ENCODE results near the gene EGR2. TPM values are rescaled to one million over a fixed set of nuclear protein-coding genes. Genes with fewer than 3 reads are reported as not detected.

The EGR2 gene
- total RNA-seq, 4 donors from 2014 or later: 19.4 to 35.4 (median 27.7) TPM

DNA sequence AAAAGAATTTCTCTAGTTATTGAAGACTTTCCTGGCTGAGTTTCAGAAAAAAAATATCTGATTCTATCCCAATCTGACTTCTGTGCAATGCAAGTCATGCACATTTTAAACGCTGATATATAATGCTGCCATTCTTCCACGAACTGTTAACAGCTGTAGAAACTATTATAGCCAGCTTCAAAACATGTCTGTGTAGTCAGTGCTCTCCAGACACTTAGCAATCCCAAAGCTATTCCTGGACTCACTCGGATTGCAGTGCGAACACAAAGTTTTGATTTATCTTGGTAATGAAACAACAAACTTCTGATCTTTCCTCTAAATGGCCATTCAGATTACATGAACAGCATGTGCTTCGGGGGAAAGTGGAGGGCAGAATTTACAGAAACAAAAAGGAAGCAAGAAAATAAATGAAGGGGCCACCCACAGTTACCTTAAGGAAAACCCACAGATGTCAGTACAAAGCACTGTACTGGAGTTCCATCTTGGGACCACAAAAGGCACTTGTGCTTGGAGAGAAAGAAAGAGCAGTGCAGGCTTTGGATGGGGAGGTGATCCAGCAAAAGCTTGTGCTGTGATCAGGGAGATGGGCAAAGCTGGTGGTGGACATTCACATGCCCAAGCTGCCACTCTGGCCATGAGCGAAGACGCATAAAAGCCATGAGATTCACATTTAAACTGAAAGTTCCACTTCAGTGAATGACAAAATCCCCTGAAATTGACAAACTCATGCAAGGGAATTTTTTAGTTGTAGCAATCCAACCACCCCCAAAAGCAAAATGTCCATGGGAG, 43.8 kb downstream of the EGR2 start:
- H3K4me1 ChIP-seq: peaks cover 0 to 39% (median 0%) of the 10 kb centered on the region in 4 donors

DNA sequence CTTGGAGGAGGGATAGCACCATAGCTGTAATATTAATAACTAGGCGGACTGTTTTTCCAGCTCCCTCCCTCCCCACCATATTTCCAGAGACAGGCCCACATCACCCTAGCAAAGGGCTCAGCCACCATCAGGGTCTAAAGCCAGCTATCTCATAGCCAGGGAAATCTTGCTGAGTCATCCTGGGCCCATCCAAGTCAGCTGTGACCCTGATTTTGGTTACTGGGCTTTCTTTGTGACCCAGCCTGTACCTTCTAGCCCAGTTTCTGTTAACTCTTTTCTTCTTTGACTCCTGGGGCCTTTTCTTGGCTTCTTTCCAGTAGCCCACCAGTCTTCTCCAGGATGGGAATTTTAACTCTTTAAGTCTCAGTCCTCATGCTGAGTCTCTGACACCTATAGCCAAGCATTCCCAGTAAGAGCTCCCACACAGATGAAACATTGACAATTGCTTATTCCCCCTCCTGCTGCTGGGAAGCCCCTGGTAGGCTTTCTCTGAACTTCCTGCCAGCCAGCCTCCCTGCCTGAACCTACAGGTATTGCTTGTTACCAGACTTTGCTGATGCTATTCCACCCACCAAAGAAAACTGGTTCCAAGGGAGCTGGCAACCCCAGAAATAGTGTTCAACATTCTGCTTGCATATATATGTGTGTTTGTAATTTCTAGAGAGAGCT, 46.5 kb downstream of the EGR2 start:
- WGBS, 2 donors: 81% methylated on average over 1 of the region's 1 CpG
- H3K27me3 ChIP-seq: no peaks in the 10 kb centered on the region
- no peak for TF ChIP-seq EP300 (IDR thresholded peaks at IDR 0.05)
- no peak for TF ChIP-seq POLR2A (IDR thresholded peaks at IDR 0.05)
- TF ChIP-seq, protein P1, sequence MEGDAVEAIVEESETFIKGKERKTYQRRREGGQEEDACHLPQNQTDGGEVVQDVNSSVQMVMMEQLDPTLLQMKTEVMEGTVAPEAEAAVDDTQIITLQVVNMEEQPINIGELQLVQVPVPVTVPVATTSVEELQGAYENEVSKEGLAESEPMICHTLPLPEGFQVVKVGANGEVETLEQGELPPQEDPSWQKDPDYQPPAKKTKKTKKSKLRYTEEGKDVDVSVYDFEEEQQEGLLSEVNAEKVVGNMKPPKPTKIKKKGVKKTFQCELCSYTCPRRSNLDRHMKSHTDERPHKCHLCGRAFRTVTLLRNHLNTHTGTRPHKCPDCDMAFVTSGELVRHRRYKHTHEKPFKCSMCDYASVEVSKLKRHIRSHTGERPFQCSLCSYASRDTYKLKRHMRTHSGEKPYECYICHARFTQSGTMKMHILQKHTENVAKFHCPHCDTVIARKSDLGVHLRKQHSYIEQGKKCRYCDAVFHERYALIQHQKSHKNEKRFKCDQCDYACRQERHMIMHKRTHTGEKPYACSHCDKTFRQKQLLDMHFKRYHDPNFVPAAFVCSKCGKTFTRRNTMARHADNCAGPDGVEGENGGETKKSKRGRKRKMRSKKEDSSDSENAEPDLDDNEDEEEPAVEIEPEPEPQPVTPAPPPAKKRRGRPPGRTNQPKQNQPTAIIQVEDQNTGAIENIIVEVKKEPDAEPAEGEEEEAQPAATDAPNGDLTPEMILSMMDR (IDR thresholded peaks at IDR 0.05): no peak
- peak overlapping the region in 2 of 4 donors; percentile 2 to 49 for H3K27ac ChIP-seq
- H3K4me1 ChIP-seq: peaks cover 0 to 39% (median 0%) of the 10 kb centered on the region in 4 donors
- no peak overlapping the region for H3K4me3 ChIP-seq
- no peaks in the 10 kb centered on the region for H3K9me3 ChIP-seq
- no peak for DNase-seq (ENCODE audit: low spot score in 2 of 2)
- H3K36me3 ChIP-seq: no peaks in the 10 kb centered on the region

More for the DNA sequence above, 43.8 kb downstream of the EGR2 start:
- peak overlapping the region in 2 of 4 donors; percentile 49 to 64 for H3K27ac ChIP-seq
- H3K9me3 ChIP-seq: no peaks in the 10 kb centered on the region
- no peaks in the 10 kb centered on the region for H3K27me3 ChIP-seq
- no peak overlapping the region for H3K4me3 ChIP-seq
- no peak for DNase-seq (ENCODE audit: low spot score in 2 of 2)
- TF ChIP-seq EP300 (IDR thresholded peaks at IDR 0.05): peak; percentile 12 to 87
- TF ChIP-seq, protein P1 (IDR thresholded peaks at IDR 0.05): no peak
- no peak for TF ChIP-seq POLR2A (IDR thresholded peaks at IDR 0.05)
- no peaks in the 10 kb centered on the region for H3K36me3 ChIP-seq
- 31 to 43% methylated on average over 7 of the region's 7 CpGs for WGBS, 2 donors

DNA sequence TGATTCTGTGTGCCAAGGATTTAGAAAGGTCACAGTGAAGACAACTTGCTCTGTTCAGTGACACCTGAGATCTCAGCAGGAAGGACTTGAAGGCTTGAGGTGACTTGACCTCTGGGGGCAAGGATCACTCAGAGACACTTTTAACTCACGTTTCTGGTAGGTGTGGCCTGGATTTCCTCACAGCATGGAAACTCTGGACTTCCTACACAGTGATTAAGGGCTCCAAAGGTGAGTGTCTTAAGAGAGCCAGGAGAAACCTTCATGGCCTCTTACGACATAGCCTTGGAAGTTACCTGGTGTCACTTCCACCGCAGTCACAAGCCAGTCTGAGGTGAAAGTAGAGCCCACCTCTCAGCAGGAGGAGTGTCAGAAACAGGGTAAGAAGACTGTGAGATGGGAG, 49.8 kb downstream of the EGR2 start:
- WGBS, 2 donors: 70 to 81% methylated on average over 3 of the region's 3 CpGs
- no peaks in the 10 kb centered on the region for H3K9me3 ChIP-seq
- H3K36me3 ChIP-seq: no peaks in the 10 kb centered on the region

DNA sequence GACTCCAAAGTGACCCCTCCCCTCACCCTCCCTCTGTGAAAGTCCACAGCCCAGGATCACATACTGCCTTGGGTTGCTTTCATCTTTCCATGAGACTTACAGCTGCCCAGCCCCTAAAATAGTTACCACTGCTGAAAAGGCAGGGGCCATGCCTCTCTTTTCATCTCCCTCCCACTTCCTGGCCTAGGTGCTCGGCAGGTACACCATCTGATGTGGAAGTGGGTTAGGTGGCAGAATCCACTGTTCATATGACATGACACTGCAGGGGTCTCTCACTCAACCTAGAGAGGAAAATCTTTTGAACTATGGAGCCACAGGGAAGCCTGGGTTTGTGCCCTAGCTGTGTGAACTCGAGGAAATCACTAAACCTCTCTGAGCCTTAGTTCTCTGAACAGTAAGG, 50.4 kb downstream of the EGR2 start:
- no peak for DNase-seq (ENCODE audit: low spot score in 2 of 2)
- Histone ChIP-seq H3K4me3 (no peak overlapping the region), H3K9me3 (no peaks in the 10 kb centered on the region), H3K4me1 (peaks cover 0 to 22% (median 5%) of the 10 kb centered on the region in 4 donors), H3K36me3 (no peaks in the 10 kb centered on the region), H3K27me3 (no peaks in the 10 kb centered on the region), H3K27ac (no peak overlapping the region)
- WGBS, 2 donors: 94 to 100% methylated on average over 2 of the region's 2 CpGs
- TF ChIP-seq EP300 (IDR thresholded peaks at IDR 0.05): no peak
- TF ChIP-seq, protein P1 (IDR thresholded peaks at IDR 0.05): no peak
- TF ChIP-seq POLR2A (IDR thresholded peaks at IDR 0.05): no peak

More for the DNA sequence above, 49.8 kb downstream of the EGR2 start:
- H3K4me3 ChIP-seq: no peak overlapping the region
- H3K27me3 ChIP-seq: no peaks in the 10 kb centered on the region
- DNase-seq (ENCODE audit: low spot score in 2 of 2): no peak
- H3K4me1 ChIP-seq: peaks cover 0 to 22% (median 0%) of the 10 kb centered on the region in 4 donors
- no peak overlapping the region for H3K27ac ChIP-seq
- TF ChIP-seq, protein P1 (IDR thresholded peaks at IDR 0.05): no peak
- TF ChIP-seq POLR2A (IDR thresholded peaks at IDR 0.05) (no peak), EP300 (IDR thresholded peaks at IDR 0.05) (no peak)

DNA sequence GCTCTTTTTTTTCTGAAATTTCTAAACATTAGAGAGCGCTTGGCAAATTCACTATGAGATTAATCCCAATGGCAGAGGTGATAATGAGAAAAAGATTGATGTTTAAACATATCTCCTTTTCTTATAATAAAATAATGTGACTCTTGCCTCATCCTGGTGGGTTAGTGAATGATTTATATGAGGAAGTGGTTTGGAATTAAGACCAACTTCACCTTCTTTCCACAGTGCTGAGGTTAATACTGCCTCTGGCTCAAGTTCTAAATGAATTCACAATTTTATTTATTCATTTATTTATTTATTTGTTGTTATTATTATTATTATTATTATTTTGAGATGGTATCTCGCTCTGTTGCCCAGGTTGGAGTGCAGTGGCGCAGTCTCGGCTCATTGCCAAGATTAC, 52.2 kb downstream of the EGR2 start:
- Histone ChIP-seq H3K4me3 (no peak overlapping the region), H3K36me3 (no peaks in the 10 kb centered on the region), H3K9me3 (no peaks in the 10 kb centered on the region), H3K27me3 (no peaks in the 10 kb centered on the region), H3K27ac (no peak overlapping the region), H3K4me1 (peaks cover 0 to 14% (median 8%) of the 10 kb centered on the region in 4 donors)
- TF ChIP-seq EP300 (IDR thresholded peaks at IDR 0.05): no peak
- no peak for TF ChIP-seq POLR2A (IDR thresholded peaks at IDR 0.05)
- TF ChIP-seq, protein P1 (IDR thresholded peaks at IDR 0.05): no peak
- DNase-seq (ENCODE audit: low spot score in 2 of 2): no peak
- WGBS, 2 donors: 93 to 94% methylated on average over 4 of the region's 4 CpGs
